Astrocyte (in vitro differentiated cells and primary cell): ENCODE measurements around the gene STK24. TPM values are rescaled to one million over a fixed set of nuclear protein-coding genes. Genes with fewer than 3 reads are reported as not detected.
A peak's percentile ranks its signal among the peaks of the same experiment; 100 is the strongest.

ENCODE experiments used
- DNase-seq: peaks from one replicate; pipeline ENCODE4 v3.0.0-alpha.2; 2010; ENCODE audit warnings: low read depth
- FAIRE-seq: peaks from 2 replicates; lab custom pipeline; 2011; peaks lifted over from hg19 to GRCh38; lab: Jason Lieb, UNC
- H2AFZ ChIP-seq: 2 replicates; pipeline ENCODE4 v1.6.0; 2012; ENCODE audit warnings: low read depth, low read length, inconsistent platforms
- H3K27ac ChIP-seq: 2 replicates; pipeline ENCODE4 v1.5.1; 2011; ENCODE audit warnings: low read depth, low read length, inconsistent platforms
- H3K27me3 ChIP-seq: 2 replicates; pipeline ENCODE4 v1.6.0; 2011; ENCODE audit warnings: low read length, inconsistent platforms; ENCODE audit not compliant: insufficient read depth
- H3K36me3 ChIP-seq: 2 replicates; pipeline ENCODE4 v1.5.1; 2011; ENCODE audit warnings: low read length, inconsistent platforms; ENCODE audit not compliant: insufficient read depth
- H3K4me1 ChIP-seq: 2 replicates; pipeline ENCODE4 v1.5.1; 2011; ENCODE audit warnings: low read length, inconsistent platforms; ENCODE audit not compliant: insufficient read depth
- H3K4me2 ChIP-seq: 2 replicates; pipeline ENCODE4 v1.6.0; 2012; ENCODE audit warnings: low read length, inconsistent platforms
- H3K4me3 ChIP-seq: 2 replicates; pipeline ENCODE4 v1.5.1; 2011; ENCODE audit warnings: low read depth, mild to moderate bottlenecking, low read length, inconsistent platforms; ENCODE audit not compliant: insufficient read depth
- H3K79me2 ChIP-seq: 2 replicates; pipeline ENCODE4 v1.6.0; 2012; ENCODE audit warnings: mild to moderate bottlenecking, low read length, inconsistent platforms; ENCODE audit not compliant: insufficient read depth
- H3K9ac ChIP-seq: 2 replicates; pipeline ENCODE4 v1.6.0; 2012; ENCODE audit warnings: mild to moderate bottlenecking, low read length, inconsistent platforms
- H3K9me3 ChIP-seq: 2 replicates; pipeline ENCODE4 v1.5.1; 2012; ENCODE audit warnings: low read depth, mild to moderate bottlenecking, low read length, inconsistent platforms; ENCODE audit not compliant: insufficient read depth
- H4K20me1 ChIP-seq: 2 replicates; pipeline ENCODE4 v1.6.0; 2012; ENCODE audit warnings: low read length, inconsistent platforms; ENCODE audit not compliant: insufficient read depth
- H3K27ac Mint-ChIP-seq: one replicate; pipeline ENCODE4 v1.8.0; 2021; ENCODE audit warnings: mild to moderate bottlenecking, mixed read lengths; ENCODE audit not compliant: unreplicated experiment
- H3K27me3 Mint-ChIP-seq: one replicate; pipeline ENCODE4 v1.8.0; 2021; ENCODE audit warnings: low read depth, mixed read lengths; ENCODE audit not compliant: unreplicated experiment
- H3K36me3 Mint-ChIP-seq: one replicate; pipeline ENCODE4 v1.8.0; 2021; ENCODE audit warnings: low read depth, mixed read lengths; ENCODE audit not compliant: unreplicated experiment
- H3K4me1 Mint-ChIP-seq: one replicate; pipeline ENCODE4 v1.8.0; 2021; ENCODE audit warnings: low read depth, mixed read lengths; ENCODE audit not compliant: unreplicated experiment
- H3K4me3 Mint-ChIP-seq: one replicate; pipeline ENCODE4 v1.8.0; 2021; ENCODE audit warnings: mild to moderate bottlenecking, moderate library complexity, mixed read lengths; ENCODE audit not compliant: unreplicated experiment
- H3K9me3 Mint-ChIP-seq: one replicate; pipeline ENCODE4 v1.8.0; 2021; ENCODE audit warnings: mild to moderate bottlenecking, mixed read lengths; ENCODE audit not compliant: unreplicated experiment
- EZH2 ChIP-seq: IDR thresholded peaks from 2 replicates; pipeline ENCODE4 v1.6.1; 2012; ENCODE audit warnings: mild to moderate bottlenecking, low read length, inconsistent platforms; ENCODE audit not compliant: insufficient read depth
- total RNA-seq: library from RNA; stranded (reverse); gene quantifications from 2 replicates; pipeline ENCODE4 v1.2.1, GENCODE V29; 2021
- TF ChIP-seq, protein P1 (sequence below): IDR thresholded peaks from 2 replicates; pipeline ENCODE4 v1.5.1; 2011; ENCODE audit warnings: low read depth, mild to moderate bottlenecking, inconsistent platforms, low read length, moderate library complexity; ENCODE audit not compliant: insufficient read depth

Gene STK24
- total RNA-seq, 1 donor from 2014 or later = 96.1 TPM

DNA sequence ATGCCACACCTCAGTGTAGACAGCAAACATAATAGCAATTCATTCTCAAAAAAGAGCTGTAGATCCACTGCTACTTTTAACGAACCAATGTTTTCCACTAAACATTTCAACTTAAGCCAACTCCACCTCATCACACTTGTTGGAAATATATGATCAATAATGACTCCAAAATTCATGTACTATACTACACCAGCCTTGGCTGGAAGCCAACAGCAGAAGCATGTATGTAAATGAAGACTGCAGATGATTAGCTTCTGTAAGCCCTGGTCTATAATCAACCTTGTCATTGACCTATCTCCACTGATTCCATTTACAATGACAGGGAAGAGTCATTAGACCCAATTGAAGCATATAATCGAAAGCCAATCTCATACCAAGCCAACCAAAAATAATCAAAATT, 71.7 kb downstream of the STK24 start:
- no peak for DNase-seq

DNA sequence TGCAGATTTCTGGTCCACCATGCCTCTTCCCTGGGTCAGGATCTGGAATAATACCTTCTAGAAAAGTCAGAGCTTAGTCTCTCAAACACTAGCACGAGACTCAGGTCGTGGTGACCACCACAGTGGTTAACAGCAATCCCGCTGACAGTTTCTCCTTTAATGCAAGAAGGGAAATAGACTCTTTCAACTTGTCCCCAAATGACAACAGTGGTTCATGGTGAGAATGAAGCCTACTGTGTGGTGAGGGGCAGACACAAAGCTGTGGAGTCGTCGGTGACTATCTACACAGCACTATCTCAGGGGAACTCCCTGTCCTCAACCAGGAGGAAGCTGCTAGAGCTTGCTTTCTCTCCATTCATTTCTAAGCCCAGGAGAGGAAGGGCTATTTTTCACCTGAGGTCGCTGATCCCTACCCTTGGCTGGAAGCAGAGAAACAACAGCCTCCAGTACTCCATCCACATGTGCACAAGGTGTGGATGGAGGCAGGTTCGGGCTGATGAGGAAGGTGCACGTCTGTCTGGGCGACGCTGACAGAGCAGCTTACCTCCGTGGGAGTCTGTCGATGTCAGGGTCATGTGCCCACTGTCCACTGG, 72.4 kb downstream of the STK24 start:
- Histone ChIP-seq H3K9me3 (no peaks in the 10 kb centered on the region), H3K4me2 (peak overlapping the region; percentile 38), H3K4me3 (no peak overlapping the region), H3K79me2 (peaks cover 93% of the 10 kb centered on the region), H3K27ac (no peak overlapping the region), H3K9ac (no peak overlapping the region), H3K27me3 (no peaks in the 10 kb centered on the region), H4K20me1 (peaks cover 73% of the 10 kb centered on the region), H3K36me3 (no peaks in the 10 kb centered on the region), H3K4me1 (peaks cover 41% of the 10 kb centered on the region), H2AFZ (no peak overlapping the region)
- no peak overlapping the region for H3K27ac Mint-ChIP-seq
- no peaks in the 10 kb centered on the region for H3K9me3 Mint-ChIP-seq
- H3K4me3 Mint-ChIP-seq = no peak overlapping the region
- no peaks in the 10 kb centered on the region for H3K27me3 Mint-ChIP-seq
- peaks cover 12% of the 10 kb centered on the region for H3K36me3 Mint-ChIP-seq
- TF ChIP-seq, protein P1, sequence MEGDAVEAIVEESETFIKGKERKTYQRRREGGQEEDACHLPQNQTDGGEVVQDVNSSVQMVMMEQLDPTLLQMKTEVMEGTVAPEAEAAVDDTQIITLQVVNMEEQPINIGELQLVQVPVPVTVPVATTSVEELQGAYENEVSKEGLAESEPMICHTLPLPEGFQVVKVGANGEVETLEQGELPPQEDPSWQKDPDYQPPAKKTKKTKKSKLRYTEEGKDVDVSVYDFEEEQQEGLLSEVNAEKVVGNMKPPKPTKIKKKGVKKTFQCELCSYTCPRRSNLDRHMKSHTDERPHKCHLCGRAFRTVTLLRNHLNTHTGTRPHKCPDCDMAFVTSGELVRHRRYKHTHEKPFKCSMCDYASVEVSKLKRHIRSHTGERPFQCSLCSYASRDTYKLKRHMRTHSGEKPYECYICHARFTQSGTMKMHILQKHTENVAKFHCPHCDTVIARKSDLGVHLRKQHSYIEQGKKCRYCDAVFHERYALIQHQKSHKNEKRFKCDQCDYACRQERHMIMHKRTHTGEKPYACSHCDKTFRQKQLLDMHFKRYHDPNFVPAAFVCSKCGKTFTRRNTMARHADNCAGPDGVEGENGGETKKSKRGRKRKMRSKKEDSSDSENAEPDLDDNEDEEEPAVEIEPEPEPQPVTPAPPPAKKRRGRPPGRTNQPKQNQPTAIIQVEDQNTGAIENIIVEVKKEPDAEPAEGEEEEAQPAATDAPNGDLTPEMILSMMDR = no peak
- TF ChIP-seq EZH2 = no peak
- H3K4me1 Mint-ChIP-seq = peaks cover 75% of the 10 kb centered on the region
- FAIRE-seq = no peak
- no peak for DNase-seq

More for the DNA sequence above, 71.7 kb downstream of the STK24 start:
- Histone ChIP-seq H3K27me3 (no peaks in the 10 kb centered on the region), H3K4me2 (no peak overlapping the region), H4K20me1 (peaks cover 66% of the 10 kb centered on the region), H3K27ac (no peak overlapping the region), H3K36me3 (no peaks in the 10 kb centered on the region), H3K79me2 (peaks cover 93% of the 10 kb centered on the region), H3K9me3 (no peaks in the 10 kb centered on the region), H3K9ac (no peak overlapping the region), H3K4me1 (peaks cover 47% of the 10 kb centered on the region), H2AFZ (no peak overlapping the region), H3K4me3 (no peak overlapping the region)
- peaks cover 13% of the 10 kb centered on the region for H3K36me3 Mint-ChIP-seq
- TF ChIP-seq EZH2 = no peak
- TF ChIP-seq, protein P1 = no peak
- no peak overlapping the region for H3K27ac Mint-ChIP-seq
- peaks cover 80% of the 10 kb centered on the region for H3K4me1 Mint-ChIP-seq
- FAIRE-seq = no peak
- H3K4me3 Mint-ChIP-seq = no peak overlapping the region
- H3K27me3 Mint-ChIP-seq = no peaks in the 10 kb centered on the region
- no peaks in the 10 kb centered on the region for H3K9me3 Mint-ChIP-seq

DNA sequence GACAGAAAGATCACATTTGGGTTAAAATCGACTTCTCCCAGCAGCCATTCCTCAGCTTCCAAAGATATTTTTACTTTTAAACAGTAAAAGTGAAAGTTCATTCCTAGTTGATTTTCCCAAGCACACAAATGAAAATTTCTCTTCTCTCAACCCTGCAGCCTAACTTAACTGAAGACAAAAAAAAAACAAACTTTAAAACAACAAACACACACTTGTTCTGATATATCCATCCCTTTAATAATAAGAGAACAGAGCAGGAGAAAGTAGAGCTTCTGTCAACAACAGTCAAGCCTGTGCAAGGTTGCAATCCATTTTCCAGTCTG, 72.9 kb downstream of the STK24 start:
- H3K36me3 Mint-ChIP-seq = peaks cover 13% of the 10 kb centered on the region
- Histone ChIP-seq H4K20me1 (peaks cover 77% of the 10 kb centered on the region), H3K4me1 (peaks cover 36% of the 10 kb centered on the region), H2AFZ (no peak overlapping the region), H3K79me2 (peaks cover 97% of the 10 kb centered on the region), H3K27me3 (no peaks in the 10 kb centered on the region), H3K27ac (no peak overlapping the region), H3K4me3 (no peak overlapping the region), H3K4me2 (peak overlapping the region; percentile 38), H3K9ac (no peak overlapping the region), H3K9me3 (no peaks in the 10 kb centered on the region), H3K36me3 (no peaks in the 10 kb centered on the region)
- FAIRE-seq (no peak), DNase-seq (no peak)
- H3K27me3 Mint-ChIP-seq = no peaks in the 10 kb centered on the region
- no peaks in the 10 kb centered on the region for H3K9me3 Mint-ChIP-seq
- peaks cover 71% of the 10 kb centered on the region for H3K4me1 Mint-ChIP-seq
- no peak overlapping the region for H3K4me3 Mint-ChIP-seq
- H3K27ac Mint-ChIP-seq = no peak overlapping the region
- TF ChIP-seq EZH2 = no peak
- TF ChIP-seq, protein P1 = no peak
